KMS-11 (cell line): ENCODE results near the gene LGALS3BP.

ENCODE experiments used
- H2AFZ ChIP-seq: fragments of 200-600 bp; sonication (generic); 2 replicates; pipeline ENCODE4 v1.6.1; 2016; ENCODE audit warnings: antibody characterized with exemption, mixed run types, low read depth
- H3K27ac ChIP-seq: fragments of 200-600 bp; sonication (generic); 2 replicates; pipeline ENCODE4 v1.6.1; 2016; ENCODE audit warnings: mild to moderate bottlenecking, mixed run types
- H3K27me3 ChIP-seq: fragments of 200-600 bp; sonication (generic); 2 replicates; pipeline ENCODE4 v1.6.1; 2017; ENCODE audit warnings: mild to moderate bottlenecking, low read depth, mixed run types, moderate library complexity; ENCODE audit not compliant: insufficient read depth
- H3K36me3 ChIP-seq: fragments of 200-600 bp; sonication (generic); 2 replicates; pipeline ENCODE4 v1.6.1; 2017; ENCODE audit warnings: mild to moderate bottlenecking, mixed run types; ENCODE audit not compliant: insufficient read depth
- H3K4me1 ChIP-seq: fragments of 200-600 bp; sonication (generic); 2 replicates; pipeline ENCODE4 v1.6.1; 2016; ENCODE audit warnings: mild to moderate bottlenecking, low read depth, mixed run types; ENCODE audit not compliant: poor library complexity, severe bottlenecking
- H3K4me2 ChIP-seq: fragments of 200-600 bp; sonication (generic); 2 replicates; pipeline ENCODE4 v1.7.0; 2016; ENCODE audit warnings: mild to moderate bottlenecking, mixed run types
- H3K4me3 ChIP-seq: fragments of 200-600 bp; sonication (generic); IDR thresholded peaks from 2 replicates; pipeline ENCODE4 v1.6.1; 2017; ENCODE audit warnings: low read depth, low read length, mixed read lengths; ENCODE audit not compliant: insufficient read depth
- H3K79me2 ChIP-seq: fragments of 200-600 bp; sonication (generic); 2 replicates; pipeline ENCODE4 v1.6.1; 2016; ENCODE audit warnings: low read depth, mixed run types; ENCODE audit not compliant: insufficient read depth
- H3K9ac ChIP-seq: fragments of 200-600 bp; sonication (generic); 2 replicates; pipeline ENCODE4 v1.6.1; 2016; ENCODE audit warnings: mild to moderate bottlenecking, mixed run types
- H4K20me1 ChIP-seq: fragments of 200-600 bp; sonication (generic); 2 replicates; pipeline ENCODE4 v1.6.1; 2016; ENCODE audit warnings: mild to moderate bottlenecking, mixed run types; ENCODE audit not compliant: insufficient read depth
- CTCF ChIP-seq: fragments of 200-600 bp; sonication (generic); conservative IDR thresholded peaks from 2 replicates; pipeline ENCODE4 v1.6.1; 2017; ENCODE audit warnings: low read depth, mild to moderate bottlenecking, antibody characterized with exemption, low read length, moderate library complexity, mixed read lengths

LGALS3BP gene

GRCh38 chr17:79010304-79010646 lies 30.6 kb upstream of the LGALS3BP start:
- H3K27me3 ChIP-seq, result peaks cover 5% of the 10 kb centered on the region; the same call in 1 of the 2 replicates
- peak overlapping the region; percentile 83 for H2AFZ ChIP-seq
- no peak overlapping the region for H3K4me3 ChIP-seq
- H3K4me1 ChIP-seq, result peaks cover 19% of the 10 kb centered on the region
- TF ChIP-seq CTCF, result no peak
- peak overlapping the region; percentile 55 for H3K4me2 ChIP-seq
- H3K9ac ChIP-seq, result no peak overlapping the region; the same call in 1 of the 2 replicates
- no peaks in the 10 kb centered on the region for H4K20me1 ChIP-seq
- 0 out of 2 replicates have a peak overlapping the region, but pooled peaks have one; percentile 13 for H3K27ac ChIP-seq
- no peaks in the 10 kb centered on the region for H3K36me3 ChIP-seq
- peaks cover 39% of the 10 kb centered on the region for H3K79me2 ChIP-seq

GRCh38 chr17:79009397-79010303 lies 29.9 kb upstream of the LGALS3BP start, which contains the start of gene CANT1:
Gene CANT1 (minus strand): TSS chr17:79009764. CDS start chr17:78997622, 12,142 bp downstream.
- no peaks in the 10 kb centered on the region for H4K20me1 ChIP-seq
- no peaks in the 10 kb centered on the region for H3K36me3 ChIP-seq
- H3K4me3 ChIP-seq, result no peak within 1 kb of the TSS
- peaks cover 39% of the 10 kb centered on the region for H3K79me2 ChIP-seq
- no peaks in the 10 kb centered on the region; the same call in 1 of the 2 replicates for H3K27me3 ChIP-seq
- H3K27ac ChIP-seq, result peak within 1 kb of the TSS; percentile 36; the same call in 1 of the 2 replicates
- peak within 1 kb of the TSS; percentile 81 for H3K9ac ChIP-seq
- peaks cover 19% of the 10 kb centered on the region for H3K4me1 ChIP-seq
- H2AFZ ChIP-seq, result peak within 1 kb of the TSS; percentile 83
- no peak for TF ChIP-seq CTCF
- H3K4me2 ChIP-seq, result peak within 1 kb of the TSS; percentile 95

GRCh38 chr17:79008666-79009387 lies 29.1 kb upstream of the LGALS3BP start:
- Histone ChIP-seq H3K27ac (peak overlapping the region; percentile 36; the same call in 1 of the 2 replicates), H3K27me3 (no peaks in the 10 kb centered on the region; the same call in 1 of the 2 replicates), H3K9ac (peak overlapping the region; percentile 81), H3K4me1 (peaks cover 19% of the 10 kb centered on the region), H2AFZ (peak overlapping the region; percentile 83), H4K20me1 (no peaks in the 10 kb centered on the region), H3K79me2 (peaks cover 39% of the 10 kb centered on the region), H3K4me2 (peak overlapping the region; percentile 95), H3K36me3 (no peaks in the 10 kb centered on the region), H3K4me3 (no peak overlapping the region)
- no peak for TF ChIP-seq CTCF

- H3K4me2 ChIP-seq, result peak overlapping the region; percentile 95; the same call in 1 of the 2 replicates
- H3K27ac ChIP-seq, result no peak overlapping the region
- no peak overlapping the region for H2AFZ ChIP-seq
- H4K20me1 ChIP-seq, result no peaks in the 10 kb centered on the region
- no peak overlapping the region for H3K9ac ChIP-seq
- peaks cover 19% of the 10 kb centered on the region for H3K4me1 ChIP-seq
- H3K36me3 ChIP-seq, result no peaks in the 10 kb centered on the region
- H3K4me3 ChIP-seq, result no peak overlapping the region
- H3K27me3 ChIP-seq, result no peaks in the 10 kb centered on the region; the same call in 1 of the 2 replicates
- no peak for TF ChIP-seq CTCF
- H3K79me2 ChIP-seq, result peaks cover 44% of the 10 kb centered on the region
Measured at GRCh38 chr17:79007504-79008381, 28.0 kb upstream of the LGALS3BP start.
